GM19328 (cell line): ENCODE data around the gene PMCH.
"Not testable (repeated sequence)": the region's sequence is repeated elsewhere in the genome, so short reads cannot be mapped to it uniquely, and the experiment has no call there.

ENCODE experiments used
- ATAC-seq: cut with Tn5 transposase; IDR thresholded peaks from one replicate; pipeline ENCODE4 v1.9.1; 2021; ENCODE audit warnings: mild to moderate bottlenecking, moderate library complexity; ENCODE audit not compliant: unreplicated experiment

PMCH gene

GRCh38 chr12:102147062-102147587, 50.5 kb downstream of the PMCH start:
- not testable (repeated sequence) for ATAC-seq
